ENCODE measurements around the gene RPTOR. TPM values are rescaled to one million over a fixed set of nuclear protein-coding genes. Genes with fewer than 3 reads are reported as not detected.
"Not testable (repeated sequence)": the region's sequence is repeated elsewhere in the genome, so short reads cannot be mapped to it uniquely, and the experiment has no call there.

The RPTOR gene
- total and polyA plus RNA-seq, 2 experiments from 2014 or later = 13.2 to 37.9 TPM

GRCh38 chr17:80761110-80761871 lies 216.7 kb downstream of the RPTOR start:
- no peak overlapping the region for H3K4me3 ChIP-seq
- no peak for TF ChIP-seq CTCF (IDR thresholded peaks at IDR 0.05; ENCODE audit: low read depth, low read length)
- DNase-seq (ENCODE audit: low read depth in 1 of 2, low spot score in 1 of 2) = peak in 1 of 2 donors; percentile 61

GRCh38 chr17:80762076-80762475 lies 217.4 kb downstream of the RPTOR start:
- Histone ChIP-seq H3K4me1 (ENCODE audit: low read depth) (no peaks in the 10 kb centered on the region), H3K36me3 (no peaks in the 10 kb centered on the region), H3K4me3 (no peak overlapping the region), H3K27me3 (no peaks in the 10 kb centered on the region), H3K27ac (no peak overlapping the region), H3K9me3 (ENCODE audit: low read depth) (no peaks in the 10 kb centered on the region)
- no peak for DNase-seq (ENCODE audit: low read depth in 1 of 2, low spot score in 1 of 2)
- no peak for TF ChIP-seq CTCF (IDR thresholded peaks at IDR 0.05; ENCODE audit: low read depth, low read length)

More at GRCh38 chr17:80761110-80761871, 216.7 kb downstream of the RPTOR start:
- no peaks in the 10 kb centered on the region for H3K36me3 ChIP-seq
- no peak overlapping the region for H3K27ac ChIP-seq
- H3K27me3 ChIP-seq = no peaks in the 10 kb centered on the region
- H3K4me1 ChIP-seq (ENCODE audit: low read depth) = no peaks in the 10 kb centered on the region
- no peaks in the 10 kb centered on the region for H3K9me3 ChIP-seq (ENCODE audit: low read depth)

- no peak for DNase-seq (ENCODE audit: low read depth in 1 of 2, low spot score in 1 of 2)
- Histone ChIP-seq H3K27ac (no peak overlapping the region), H3K36me3 (no peaks in the 10 kb centered on the region)
These were observed 218.7 kb downstream of the RPTOR start for GRCh38 chr17:80763293-80763867.

GRCh38 chr17:80764627-80765145 lies 220.0 kb downstream of the RPTOR start:
- not testable (repeated sequence) for H3K4me3 ChIP-seq; H3K36me3 ChIP-seq; DNase-seq (ENCODE audit: low read depth in 1 of 2, low spot score in 1 of 2)

More at GRCh38 chr17:80763293-80763867, 218.7 kb downstream of the RPTOR start:
- Histone ChIP-seq H3K4me1 (ENCODE audit: low read depth) (no peaks in the 10 kb centered on the region), H3K9me3 (ENCODE audit: low read depth) (no peaks in the 10 kb centered on the region), H3K4me3 (no peak overlapping the region), H3K27me3 (no peaks in the 10 kb centered on the region)
- TF ChIP-seq CTCF (IDR thresholded peaks at IDR 0.05; ENCODE audit: low read depth, low read length) = no peak

GRCh38 chr17:80765241-80765961 lies 220.8 kb downstream of the RPTOR start:
- Histone ChIP-seq H3K4me3 (no peak overlapping the region), H3K27ac (peak overlapping the region; percentile 24), H3K27me3 (no peaks in the 10 kb centered on the region), H3K36me3 (no peaks in the 10 kb centered on the region), H3K9me3 (ENCODE audit: low read depth) (no peaks in the 10 kb centered on the region), H3K4me1 (ENCODE audit: low read depth) (no peaks in the 10 kb centered on the region)
- DNase-seq (ENCODE audit: low read depth in 1 of 2, low spot score in 1 of 2) = peak in 1 of 2 donors; percentile 78
- no peak for TF ChIP-seq CTCF (IDR thresholded peaks at IDR 0.05; ENCODE audit: low read depth, low read length)

More at GRCh38 chr17:80764627-80765145, 220.0 kb downstream of the RPTOR start:
- not testable (repeated sequence) for H3K9me3 ChIP-seq (ENCODE audit: low read depth); H3K27me3 ChIP-seq; H3K4me1 ChIP-seq (ENCODE audit: low read depth)
- peak overlapping the region; percentile 24 for H3K27ac ChIP-seq

All from cardiac muscle cell (in vitro differentiated cells and primary cell).